GM19193 (cell line): ENCODE data around the gene CORO6.

Experiments
- POLR2A ChIP-seq: IDR thresholded peaks from 4 replicates; pipeline ENCODE4 v1.6.1; 2011; ENCODE audit not compliant: insufficient read depth, insufficient read length; ENCODE audit errors: extremely low read depth

Gene CORO6

GRCh38 chr17:29590411-29591145, 32.1 kb downstream of the CORO6 start:
- no peak for TF ChIP-seq POLR2A

GRCh38 chr17:29589524-29590410, 32.9 kb downstream of the CORO6 start, which contains the start of gene GIT1:
TSS of gene GIT1 (minus strand) at chr17:29589648. CDS start at chr17:29589378, 270 bp downstream.
- peak; percentile 20 for TF ChIP-seq POLR2A

DNA sequence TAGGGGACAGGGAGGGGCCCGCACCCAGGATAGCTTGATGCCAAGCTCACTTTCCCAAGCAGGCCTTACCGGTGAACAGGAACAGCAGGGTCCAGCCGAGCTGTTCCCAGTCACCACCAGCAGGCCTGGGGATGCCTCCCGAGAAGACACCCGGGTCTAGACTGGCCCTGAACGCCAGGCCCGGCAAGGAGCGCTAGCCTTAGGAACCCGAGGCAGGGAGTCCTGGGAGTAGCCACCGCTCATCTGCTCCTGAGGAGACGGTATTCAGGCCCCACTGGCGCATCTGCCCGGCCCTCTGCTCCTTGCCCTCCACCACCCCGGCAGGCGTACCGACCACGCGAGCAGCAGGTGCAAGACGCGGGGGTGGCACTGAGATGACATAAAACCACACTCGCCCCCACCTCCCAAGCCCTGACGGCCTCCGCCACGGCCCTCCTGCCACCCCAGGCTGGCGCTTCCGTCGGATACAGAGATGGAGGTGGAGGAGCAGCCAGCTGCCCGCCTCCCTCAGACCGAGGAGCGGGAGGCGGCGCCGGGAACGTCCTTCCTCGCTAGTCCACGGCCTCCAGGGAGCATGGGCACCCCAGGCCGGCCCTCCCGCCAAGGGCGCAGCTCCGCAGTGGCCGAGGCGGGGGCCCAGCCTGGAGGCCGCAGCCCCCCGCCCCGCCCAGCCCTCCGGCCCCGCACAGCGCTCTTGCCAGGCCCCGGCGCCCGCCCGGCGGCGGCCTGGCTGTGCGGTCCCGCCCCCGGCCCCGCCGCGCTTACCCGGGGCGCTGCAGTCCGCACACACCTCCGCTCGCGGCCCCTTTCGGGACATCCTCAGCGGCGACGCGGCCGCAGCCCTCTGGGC, 33.9 kb downstream of the CORO6 start:
- TF ChIP-seq POLR2A: peak; percentile 13

GRCh38 chr17:29588017-29588561, 34.6 kb downstream of the CORO6 start:
- TF ChIP-seq POLR2A: no peak

GRCh38 chr17:29587591-29587990, 35.1 kb downstream of the CORO6 start:
- TF ChIP-seq POLR2A: no peak

GRCh38 chr17:29586676-29587469, 35.8 kb downstream of the CORO6 start:
- TF ChIP-seq POLR2A: no peak

GRCh38 chr17:29585080-29585751, 37.5 kb downstream of the CORO6 start:
- TF ChIP-seq POLR2A: no peak

DNA sequence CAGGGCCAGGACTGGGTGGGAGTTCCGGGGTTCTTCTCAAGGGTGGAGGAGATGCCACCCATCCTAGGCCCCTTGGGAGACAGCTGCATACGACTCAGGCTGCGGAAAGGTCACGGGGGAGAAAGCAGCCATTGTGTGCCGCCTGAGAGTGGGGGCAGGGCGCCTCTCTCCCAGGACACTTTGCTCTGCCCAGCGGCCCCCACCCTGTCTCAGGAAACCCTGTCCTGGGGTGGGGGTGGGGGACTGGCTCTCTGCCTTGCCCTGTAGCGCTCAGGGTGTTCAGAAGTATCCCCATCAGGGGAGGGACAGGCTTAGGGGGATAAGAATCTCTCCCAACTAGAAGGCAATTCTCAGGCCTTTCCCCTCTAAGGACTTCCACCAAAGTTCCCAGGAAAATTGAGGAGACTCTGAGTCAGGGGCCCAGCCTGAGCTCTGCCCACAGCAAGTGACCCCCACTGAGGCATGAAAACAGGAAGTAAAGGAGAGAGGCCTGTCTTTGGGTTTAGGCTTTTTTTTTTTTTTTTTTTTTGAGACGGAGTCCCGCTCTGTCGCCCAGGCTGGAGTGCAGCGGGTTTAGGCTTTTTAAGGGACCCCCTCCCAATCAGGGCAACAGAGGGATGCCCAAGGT, 38.1 kb downstream of the CORO6 start:
- no peak for TF ChIP-seq POLR2A

DNA sequence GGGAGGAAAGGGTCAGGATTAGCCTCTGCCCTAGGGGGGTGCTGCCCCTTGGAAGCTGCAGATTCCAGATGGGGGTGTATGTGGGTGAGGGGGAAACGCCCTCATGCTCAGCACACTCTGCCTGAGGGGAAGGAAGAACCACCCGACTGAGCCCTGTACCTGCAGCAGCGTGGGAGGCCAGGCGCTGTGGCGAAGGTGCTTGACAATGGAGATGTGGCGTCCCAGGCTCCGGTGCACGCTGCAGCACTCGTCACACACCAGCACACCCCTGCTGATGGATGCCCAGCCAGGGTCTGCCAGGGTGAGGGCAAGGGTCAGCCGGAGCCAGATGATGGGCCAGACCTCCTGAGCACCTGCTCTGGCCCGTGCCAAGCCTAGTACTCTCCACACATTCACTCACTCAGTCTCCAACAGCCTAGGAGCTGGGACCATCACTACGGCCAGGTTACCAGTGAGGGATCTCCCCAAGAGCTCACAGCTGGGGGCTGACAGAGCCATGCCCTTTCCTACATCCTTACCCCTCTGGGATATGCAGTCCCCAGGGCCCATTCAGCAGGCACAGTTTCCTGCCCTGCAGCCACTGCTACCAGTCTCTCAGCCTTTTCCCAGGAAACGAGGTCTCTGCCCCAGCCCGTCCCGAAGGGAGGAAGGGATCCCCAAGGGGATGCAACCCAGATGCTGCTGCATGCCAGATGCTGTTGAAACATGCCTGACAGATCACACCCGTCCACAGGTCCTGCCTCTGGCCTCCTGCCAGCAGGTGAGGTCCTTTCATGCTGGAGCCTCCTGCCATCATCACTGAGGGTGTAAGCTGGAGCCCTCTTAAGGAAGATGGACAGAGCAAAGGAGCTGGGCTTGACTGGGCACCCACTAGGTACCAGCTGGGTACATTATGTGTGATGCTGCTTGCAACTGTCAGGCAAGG, 39.1 kb downstream of the CORO6 start:
- TF ChIP-seq POLR2A: no peak

DNA sequence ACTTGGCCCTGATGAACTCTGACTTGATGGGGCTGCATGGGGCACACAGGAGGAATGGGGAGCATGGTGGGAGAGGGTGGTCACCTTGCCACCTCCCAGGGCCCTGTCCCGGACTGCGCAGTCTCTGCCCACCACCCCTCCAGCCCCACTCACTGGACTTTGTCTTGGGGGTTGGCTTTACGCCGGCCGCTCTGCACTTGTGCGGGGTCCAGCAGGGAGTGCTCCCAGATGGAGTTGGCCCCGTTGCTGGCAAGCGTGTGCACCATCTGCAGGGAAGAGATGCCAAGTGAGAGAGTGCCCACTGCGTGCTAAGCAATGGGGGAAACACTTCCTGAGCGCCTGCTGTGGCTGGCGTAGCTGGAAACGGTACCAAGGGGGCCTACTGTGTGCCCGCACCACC, 39.9 kb downstream of the CORO6 start:
- no peak for TF ChIP-seq POLR2A

DNA sequence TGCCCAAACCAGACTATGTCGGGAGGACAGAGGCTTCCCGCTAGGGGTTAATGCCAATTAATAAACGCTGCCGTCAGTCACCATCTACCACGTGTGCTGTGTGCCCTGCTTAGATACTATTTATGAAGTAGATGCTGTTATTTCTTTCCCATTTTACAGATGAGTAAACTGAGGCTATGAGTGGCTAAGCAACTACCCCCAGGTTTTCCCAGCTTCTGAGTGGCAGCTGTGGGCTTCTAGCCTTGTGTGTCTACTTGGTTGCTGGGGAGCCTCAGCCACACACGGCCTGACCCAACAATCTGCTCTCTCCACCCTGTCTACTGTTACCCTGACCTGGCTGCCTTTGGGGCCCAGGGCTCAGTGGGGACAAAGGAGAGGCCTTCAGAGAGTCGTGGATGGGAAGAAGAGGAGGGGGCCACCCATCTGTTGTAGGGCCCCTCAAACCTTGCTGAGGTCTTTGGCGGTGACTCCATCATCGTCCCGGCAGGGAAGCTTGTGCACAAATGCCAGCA, 40.4 kb downstream of the CORO6 start:
- TF ChIP-seq POLR2A: no peak
